ENCODE data around the gene OR2A14. TPM values are rescaled to one million over a fixed set of nuclear protein-coding genes. Genes with fewer than 3 reads are reported as not detected.

The OR2A14 gene
- total and polyA plus RNA-seq, 2 of the 4 experiments (the other 2 are of a cell fraction) = not detected

DNA sequence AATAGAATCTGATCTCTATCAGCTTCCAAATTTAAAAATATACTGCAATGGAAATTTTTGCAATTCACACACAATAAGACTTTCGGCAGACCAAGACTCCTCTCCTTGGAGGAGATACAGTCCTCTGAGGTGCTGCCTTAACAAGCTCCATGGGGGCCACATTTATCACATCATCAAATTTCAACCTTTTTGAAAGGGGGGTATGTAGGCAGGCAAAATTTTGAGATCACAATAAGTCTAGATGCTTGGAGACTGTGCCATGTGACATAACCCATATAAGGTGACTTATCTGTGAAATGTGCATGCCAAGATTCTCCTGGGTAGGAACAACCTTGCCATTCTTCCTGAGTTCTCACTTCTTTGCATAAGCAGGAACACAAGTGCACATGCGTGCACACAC lies 37.0 kb upstream of the OR2A14 start, which contains the start of gene OR2A12:
Gene OR2A12, plus strand, starts transcription at position 301 of the 400 bp plus-strand sequence. CDS start 8,830 bp downstream, outside the sequence.
- no peak within 1 kb of the TSS for H2BK15ac ChIP-seq (ENCODE audit: low read depth, low read length)
- H3K36me3 ChIP-seq (ENCODE audit: control insufficient read depth, insufficient read depth, low read length) = no peaks in the 10 kb centered on the region
- no peak within 1 kb of the TSS for H2BK5ac ChIP-seq (ENCODE audit: low read depth, low read length, poor library complexity, severe bottlenecking)
- H3K4ac ChIP-seq (ENCODE audit: low read depth, low read length) = no peak within 1 kb of the TSS
- CTCF ChIA-PET = no interaction called here
- no peaks in the 10 kb centered on the region for H3K9me3 ChIP-seq (ENCODE audit: control insufficient read depth, insufficient read depth, low read length)
- H3K14ac ChIP-seq (replicated peaks; ENCODE audit: low read depth, low read length) = no peak within 1 kb of the TSS
- no CpG with 5 or more reads among the region's 2 CpGs for WGBS, 2 experiments (ENCODE audit: extremely low coverage in 2 of 2, insufficient read length in 1 of 2)
- BruUV-seq (replicated peaks) = no TSS peak
- intact Hi-C loops (cut with micrococcal nuclease) (no loop called here), dilution Hi-C loops (cut with HindIII; ENCODE audit: low sequenced_read_pairs, unreplicated experiment) (no loop called here), in situ Hi-C loops (cut with MboI; ENCODE audit: low sequenced_read_pairs) (no loop called here)
- H3K27me3 ChIP-seq (ENCODE audit: control insufficient read depth, insufficient read depth, low read length) = no peaks in the 10 kb centered on the region
- no peak within 1 kb of the TSS for H3K4me3 ChIP-seq (ENCODE audit: insufficient read depth, low read depth, low read length)
- ATAC-seq (ENCODE audit: low read depth) = no peak
- H2AK9ac ChIP-seq (replicated peaks; ENCODE audit: low read depth, low read length, poor library complexity) = no peak within 1 kb of the TSS
- no peak within 1 kb of the TSS for H4K8ac ChIP-seq (ENCODE audit: low read depth in 2 of 2, low read length in 2 of 2)
- H3K4me1 ChIP-seq (ENCODE audit: control insufficient read depth, insufficient read depth, low read length) = no peaks in the 10 kb centered on the region
- POLR2A ChIA-PET (ENCODE audit: unreplicated experiment) = no interaction called here
- no peak within 1 kb of the TSS for H3K18ac ChIP-seq (ENCODE audit: low read depth, low read length)
- H3K4me2 ChIP-seq (ENCODE audit: low read depth, low read length) = no peak within 1 kb of the TSS
- no peak for DNase-seq
- H2AK5ac ChIP-seq (ENCODE audit: low read depth, low read length) = no peak within 1 kb of the TSS
- no peaks in the 10 kb centered on the region for H3K79me1 ChIP-seq (ENCODE audit: low read depth in 1 of 2, low read length in 2 of 2)
- no peaks in the 10 kb centered on the region for H3K9me1 ChIP-seq (ENCODE audit: insufficient read depth, low read length)
- H3K27ac ChIP-seq (ENCODE audit: insufficient read depth, low read length) = no peak within 1 kb of the TSS
- H3K23ac ChIP-seq (ENCODE audit: low read depth, low read length) = no peak within 1 kb of the TSS
- H4K91ac ChIP-seq (ENCODE audit: insufficient read depth, low read depth, low read length) = no peak within 1 kb of the TSS
- no peak within 1 kb of the TSS for H2AFZ ChIP-seq (replicated peaks; ENCODE audit: low read length, poor library complexity)
- no peak within 1 kb of the TSS for H2BK120ac ChIP-seq (ENCODE audit: low read depth, low read length)
- H4K20me1 ChIP-seq (ENCODE audit: insufficient read depth, low read length) = no peaks in the 10 kb centered on the region
- H3K56ac ChIP-seq (ENCODE audit: extremely low read depth, insufficient read depth, low read length) = no peak within 1 kb of the TSS
- H3K9ac ChIP-seq (ENCODE audit: low read depth, low read length) = no peak within 1 kb of the TSS
- no peak within 1 kb of the TSS for H2BK20ac ChIP-seq (ENCODE audit: low read depth, low read length)
- no peak within 1 kb of the TSS for H4K5ac ChIP-seq (ENCODE audit: low read depth, low read length)
- TF ChIP-seq USF2 (IDR thresholded peaks at IDR 0.05; ENCODE audit: low read depth, low read length) (no peak), MAFK (IDR thresholded peaks at IDR 0.05; ENCODE audit: low read depth, low read length) (no peak), SMC3 (IDR thresholded peaks at IDR 0.05; ENCODE audit: low read depth, low read length) (no peak), RAD21 (IDR thresholded peaks at IDR 0.05; ENCODE audit: low read length) (no peak), BHLHE40 (IDR thresholded peaks at IDR 0.05; ENCODE audit: low read depth, low read length) (no peak), POLR2A (IDR thresholded peaks at IDR 0.05; ENCODE audit: low read depth, low read length) (no peak)
